GM12873 (cell line): Measurements from ENCODE around the gene ZNF598.

Source experiments
- CTCF ChIP-seq: IDR thresholded peaks from 2 replicates; pipeline ENCODE4 v1.5.1; 2012; ENCODE audit warnings: low read depth, mild to moderate bottlenecking, moderate library complexity, low read length, control low read depth; ENCODE audit not compliant: insufficient read depth; ENCODE audit errors: missing control alignments

ZNF598 gene

DNA sequence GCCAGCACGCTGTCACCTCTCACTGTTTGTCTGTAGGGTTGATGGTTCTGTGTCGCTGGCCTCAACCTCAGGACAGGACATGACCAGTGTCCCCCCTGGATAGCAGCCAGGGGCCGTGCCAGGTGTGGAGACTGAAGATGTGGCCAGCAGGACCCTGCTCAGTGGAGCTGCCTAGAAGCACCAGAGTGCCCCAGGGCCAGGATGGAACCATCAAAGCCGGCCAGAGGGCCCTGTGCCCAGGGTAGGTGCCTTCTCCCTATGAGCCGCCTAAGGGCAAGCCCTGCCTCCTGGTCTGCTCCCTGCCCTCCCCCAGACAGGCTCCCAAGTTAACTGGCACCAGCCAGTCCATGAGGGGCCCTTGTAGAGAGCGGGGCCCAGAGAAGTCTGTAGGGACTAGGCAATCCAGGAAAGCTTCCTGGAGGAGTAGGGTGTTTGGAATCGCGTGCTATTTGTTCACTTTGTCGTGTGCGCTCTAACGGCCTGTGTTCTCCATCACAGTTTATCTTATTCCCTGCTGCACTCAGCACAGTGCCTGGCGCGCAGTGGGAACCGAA, 50.8 kb downstream of the ZNF598 start:
- TF ChIP-seq CTCF = no peak

GRCh38 chr16:1953734-1954133, 55.9 kb downstream of the ZNF598 start:
- TF ChIP-seq CTCF = no peak

DNA sequence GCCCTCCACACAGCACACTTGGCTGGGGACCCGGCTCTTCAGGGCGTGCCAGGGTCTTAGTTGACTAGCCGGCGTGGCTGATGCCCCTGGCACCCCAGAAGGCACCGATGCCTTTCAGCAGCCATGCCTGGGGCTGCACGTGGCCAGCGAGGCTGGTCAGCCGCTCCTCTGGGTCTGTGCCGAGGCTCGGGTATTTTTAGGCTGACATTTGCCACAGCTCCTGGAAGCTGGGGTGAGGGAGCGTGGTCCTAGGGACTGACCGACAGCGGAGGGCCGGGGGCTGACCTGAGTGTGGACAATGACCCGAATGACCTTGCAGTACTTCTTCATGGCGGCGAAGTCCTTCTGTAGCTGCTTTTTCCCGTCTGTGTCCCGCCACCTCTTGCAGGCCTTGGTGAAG, 59.1 kb downstream of the ZNF598 start:
- TF ChIP-seq CTCF = no peak

DNA sequence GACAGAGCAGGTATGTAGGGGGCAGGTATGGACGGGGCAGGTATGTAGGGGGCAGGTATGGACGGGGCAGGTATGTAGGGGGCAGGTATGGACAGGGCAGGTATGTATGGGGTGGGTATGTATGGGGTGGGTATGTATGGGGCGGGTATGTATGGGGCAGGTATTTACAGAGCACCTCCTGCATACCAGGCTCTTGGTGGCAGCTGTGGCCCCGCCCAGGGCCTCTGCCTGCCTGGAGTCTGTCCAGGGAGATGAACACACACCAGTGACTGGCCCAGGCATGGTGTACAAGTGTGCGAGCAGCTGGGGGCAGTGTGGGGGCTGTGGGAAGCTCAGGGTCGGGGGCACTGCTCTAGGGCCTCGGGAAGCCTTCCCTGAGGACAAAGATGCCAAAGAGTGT, 59.6 kb downstream of the ZNF598 start:
- TF ChIP-seq CTCF = no peak

GRCh38 chr16:1949507-1949906, 60.1 kb downstream of the ZNF598 start:
- TF ChIP-seq CTCF = no peak
